Measurements from ENCODE around the gene COL4A1.

The COL4A1 gene

DNA sequence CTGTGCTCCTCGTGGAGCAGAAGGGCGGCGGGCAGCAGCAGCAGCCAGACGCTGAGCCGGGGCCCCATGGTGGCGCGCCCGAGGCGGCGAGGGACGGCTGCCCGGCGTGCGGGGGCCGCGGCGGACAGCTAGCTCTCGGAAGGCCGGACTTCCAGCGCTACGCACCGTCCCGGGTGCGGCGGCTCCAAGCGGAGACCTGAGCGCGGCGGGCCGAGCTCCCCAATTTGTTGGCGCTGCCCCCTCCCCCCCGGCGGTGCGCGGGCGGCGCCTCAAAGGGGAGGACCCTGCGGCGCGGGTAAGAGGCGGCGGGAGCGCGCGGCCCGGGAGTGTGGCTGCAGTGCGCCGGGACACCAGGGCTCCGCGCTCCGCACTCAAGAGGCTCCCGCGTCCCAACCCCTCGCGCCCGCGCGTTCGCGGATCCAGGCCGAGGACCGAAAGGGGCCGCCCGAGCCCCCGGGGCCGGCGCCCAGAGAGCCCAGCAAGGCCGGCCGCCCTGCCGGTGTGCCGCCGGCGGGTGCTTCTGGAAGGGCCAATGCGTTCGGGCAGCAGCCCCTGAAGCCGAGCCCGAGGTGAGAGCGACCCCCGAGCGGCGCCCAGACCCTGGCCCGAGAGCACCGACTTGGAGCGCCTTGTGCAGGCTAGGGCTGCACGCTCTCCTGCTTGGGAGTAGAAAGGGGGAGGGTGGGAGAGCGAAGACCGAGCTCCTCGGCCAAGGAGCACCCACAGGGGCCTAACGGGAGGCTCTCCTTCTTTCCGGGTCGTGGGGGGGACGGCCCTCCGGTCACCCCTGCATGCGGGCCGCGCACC lies at the start of gene COL4A1, which contains the start of gene COL4A2:
Gene COL4A1, minus strand, starts transcription at position 198 of the 807 bp plus-strand sequence. Its CDS starts 130 bp downstream, at position 68.
Gene COL4A2, plus strand, starts transcription at position 325 of the 807 bp plus-strand sequence. CDS start 620 bp downstream, outside the sequence.
- DNase-seq (ENCODE audit: low read depth in 2 of 2), result peak; percentile 77 to 91
- peak within 1 kb of the TSS; percentile 75 to 88 for H3K4me3 ChIP-seq (replicated peaks in 1 of 2; ENCODE audit: low read depth in 2 of 2, low read length in 2 of 2)
- TF ChIP-seq, protein P1, sequence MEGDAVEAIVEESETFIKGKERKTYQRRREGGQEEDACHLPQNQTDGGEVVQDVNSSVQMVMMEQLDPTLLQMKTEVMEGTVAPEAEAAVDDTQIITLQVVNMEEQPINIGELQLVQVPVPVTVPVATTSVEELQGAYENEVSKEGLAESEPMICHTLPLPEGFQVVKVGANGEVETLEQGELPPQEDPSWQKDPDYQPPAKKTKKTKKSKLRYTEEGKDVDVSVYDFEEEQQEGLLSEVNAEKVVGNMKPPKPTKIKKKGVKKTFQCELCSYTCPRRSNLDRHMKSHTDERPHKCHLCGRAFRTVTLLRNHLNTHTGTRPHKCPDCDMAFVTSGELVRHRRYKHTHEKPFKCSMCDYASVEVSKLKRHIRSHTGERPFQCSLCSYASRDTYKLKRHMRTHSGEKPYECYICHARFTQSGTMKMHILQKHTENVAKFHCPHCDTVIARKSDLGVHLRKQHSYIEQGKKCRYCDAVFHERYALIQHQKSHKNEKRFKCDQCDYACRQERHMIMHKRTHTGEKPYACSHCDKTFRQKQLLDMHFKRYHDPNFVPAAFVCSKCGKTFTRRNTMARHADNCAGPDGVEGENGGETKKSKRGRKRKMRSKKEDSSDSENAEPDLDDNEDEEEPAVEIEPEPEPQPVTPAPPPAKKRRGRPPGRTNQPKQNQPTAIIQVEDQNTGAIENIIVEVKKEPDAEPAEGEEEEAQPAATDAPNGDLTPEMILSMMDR (IDR thresholded peaks at IDR 0.05; ENCODE audit: low read depth, low read length), result no peak

DNA sequence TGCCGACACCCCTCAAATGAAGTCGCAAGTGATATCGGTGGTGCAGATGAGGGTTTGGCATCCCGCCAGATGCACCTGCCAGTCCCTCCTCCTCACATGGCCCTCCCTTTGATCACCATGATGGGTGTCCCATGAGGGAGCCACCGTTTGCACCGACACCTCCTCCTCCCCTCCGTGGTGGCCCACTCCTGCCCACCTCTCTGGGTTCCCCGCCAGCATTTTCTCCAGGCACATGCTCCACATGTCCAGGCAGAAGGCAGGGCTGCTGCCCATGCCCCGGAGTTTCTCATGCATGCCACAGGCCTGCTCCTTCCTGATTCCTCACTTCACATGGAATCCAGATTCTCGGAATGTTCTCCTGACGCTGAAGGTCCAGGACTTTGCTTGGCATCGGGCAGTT lies 49.4 kb upstream of the COL4A1 start:
- TF ChIP-seq, protein P1 (IDR thresholded peaks at IDR 0.05; ENCODE audit: low read depth, low read length), result no peak
- no peak for DNase-seq (ENCODE audit: low read depth in 2 of 2)
- no peak overlapping the region for H3K4me3 ChIP-seq (replicated peaks in 1 of 2; ENCODE audit: low read depth in 2 of 2, low read length in 2 of 2)

DNA sequence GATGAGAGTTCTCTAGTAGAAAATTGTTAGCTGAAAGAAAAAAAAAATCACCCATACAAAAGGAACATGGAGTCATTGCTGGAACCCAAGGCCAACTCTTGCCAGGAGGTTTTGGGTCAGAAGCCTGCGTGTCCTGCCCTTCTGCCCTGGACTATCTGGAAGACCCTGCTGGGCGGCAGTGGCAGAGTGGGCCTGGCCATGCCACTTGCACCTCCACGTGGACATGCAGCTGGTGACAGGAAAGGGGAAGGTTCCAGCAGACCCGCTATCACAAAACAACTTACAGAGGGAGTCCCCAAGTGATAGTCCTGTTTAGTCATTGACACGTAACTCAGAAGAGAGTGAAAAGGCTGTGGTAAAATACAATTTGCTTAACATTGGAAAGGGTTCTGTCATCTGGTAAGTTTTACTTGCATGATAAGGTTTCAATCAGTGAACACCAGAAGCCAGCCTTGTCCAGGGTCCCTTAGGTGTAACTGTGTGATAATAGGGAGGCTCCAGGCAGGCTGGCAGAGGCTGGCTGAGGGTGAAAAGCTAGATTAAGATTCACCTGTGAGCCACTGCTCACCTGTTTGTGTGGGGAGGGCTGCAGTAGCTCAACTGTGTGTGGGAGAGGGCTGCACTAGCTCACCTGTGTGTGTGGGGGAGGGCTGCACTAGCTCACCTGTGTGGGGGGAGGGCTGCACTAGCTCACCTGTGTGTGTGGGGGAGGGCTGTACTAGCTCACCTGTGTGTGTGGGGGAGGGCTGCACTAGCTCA lies 47.9 kb upstream of the COL4A1 start:
- H3K4me3 ChIP-seq (replicated peaks in 1 of 2; ENCODE audit: low read depth in 2 of 2, low read length in 2 of 2), result no peak overlapping the region
- TF ChIP-seq, protein P1 (IDR thresholded peaks at IDR 0.05; ENCODE audit: low read depth, low read length), result no peak

GRCh38 chr13:110354123-110354627 lies 47.2 kb upstream of the COL4A1 start:
- DNase-seq (ENCODE audit: low read depth in 2 of 2), result no peak
- TF ChIP-seq, protein P1 (IDR thresholded peaks at IDR 0.05; ENCODE audit: low read depth, low read length), result no peak
- H3K4me3 ChIP-seq (replicated peaks in 1 of 2; ENCODE audit: low read depth in 2 of 2, low read length in 2 of 2), result no peak overlapping the region

More for the DNA sequence above, 47.9 kb upstream of the COL4A1 start:
- DNase-seq (ENCODE audit: low read depth in 2 of 2), result no peak

DNA sequence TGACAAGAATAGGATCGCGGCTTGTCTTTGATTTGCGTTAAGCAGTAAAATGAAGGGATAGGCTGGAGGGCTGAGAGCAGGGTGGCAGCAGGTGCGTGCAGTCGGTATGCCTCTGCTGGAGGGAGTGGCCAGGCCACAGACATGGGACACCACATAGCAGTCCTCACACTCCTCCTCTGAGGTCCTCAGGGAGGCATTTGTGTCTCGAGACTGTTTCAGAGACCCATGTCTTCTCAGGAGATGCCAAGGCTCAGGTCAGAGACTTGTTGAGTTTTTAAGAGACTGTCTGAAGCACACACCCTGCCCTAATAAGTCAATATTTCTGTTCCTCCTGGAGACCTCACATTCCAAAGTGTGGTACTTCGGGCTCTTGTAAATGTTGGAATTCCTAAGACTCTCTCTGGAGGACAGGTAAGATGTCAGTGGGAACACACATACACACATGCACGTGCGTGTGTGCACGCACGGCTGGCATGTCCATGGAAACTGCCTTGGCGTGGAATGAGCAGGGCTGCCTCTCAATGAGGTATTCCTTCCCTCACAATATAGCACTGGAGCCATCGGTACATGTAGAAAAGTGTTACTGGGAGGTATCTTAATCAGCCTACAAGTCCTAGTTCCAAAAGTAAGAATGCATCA lies 46.5 kb upstream of the COL4A1 start:
- DNase-seq (ENCODE audit: low read depth in 2 of 2), result no peak
- no peak overlapping the region for H3K4me3 ChIP-seq (replicated peaks in 1 of 2; ENCODE audit: low read depth in 2 of 2, low read length in 2 of 2)
- TF ChIP-seq, protein P1 (IDR thresholded peaks at IDR 0.05; ENCODE audit: low read depth, low read length), result no peak

GRCh38 chr13:110352735-110353134 lies 45.8 kb upstream of the COL4A1 start:
- no peak overlapping the region for H3K4me3 ChIP-seq (replicated peaks in 1 of 2; ENCODE audit: low read depth in 2 of 2, low read length in 2 of 2)
- no peak for DNase-seq (ENCODE audit: low read depth in 2 of 2)
- TF ChIP-seq, protein P1 (IDR thresholded peaks at IDR 0.05; ENCODE audit: low read depth, low read length), result no peak
